ENCODE measurements around the gene PCSK7.

DNA sequence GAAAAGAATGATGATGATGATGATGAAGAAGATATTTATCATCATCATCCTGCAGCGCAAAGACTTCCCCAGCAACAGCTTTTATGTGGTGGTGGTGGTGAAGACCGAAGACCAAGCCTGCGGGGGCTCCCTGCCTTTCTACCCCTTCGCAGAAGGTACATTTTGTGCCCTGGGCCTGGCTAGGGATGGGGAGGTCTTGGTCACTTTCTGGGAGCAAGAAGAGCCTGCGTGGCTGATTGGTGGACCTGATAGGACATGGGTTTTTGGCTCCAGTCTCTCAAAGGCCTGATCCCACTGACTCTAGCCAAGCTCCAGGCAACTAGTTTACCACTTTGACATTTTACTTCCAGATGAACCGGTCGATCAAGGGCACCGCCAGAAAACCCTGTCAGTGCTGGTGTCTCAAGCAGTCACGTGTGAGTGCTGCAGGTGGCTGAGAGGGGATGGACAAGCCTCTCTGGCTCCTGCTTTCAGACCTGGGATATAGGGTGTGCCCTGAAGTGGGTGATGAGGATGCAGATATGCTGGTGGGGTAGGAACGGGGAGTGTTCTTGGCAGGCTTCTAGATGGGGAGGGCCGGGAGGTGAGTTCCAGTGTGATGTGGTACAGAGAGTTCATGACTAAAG is 48.0 kb downstream of the PCSK7 start:
- TF ChIP-seq CTCF (conservative IDR thresholded peaks at IDR 0.05; ENCODE audit: low read depth, low read length) (no peak), EZH2 (IDR thresholded peaks at IDR 0.05; ENCODE audit: low read length, unreplicated experiment) (no peak)
